Stimulated activated CD4-positive, alpha-beta T cell treated with anti-CD3 and anti-CD28 coated beads, Interleukin-4, amount 100 ng/mL, for 4 hours (primary cell): ENCODE measurements around the gene GARIN1A.

Source experiments
- DNase-seq, 2 experiments: peaks; one replicate each; pipeline ENCODE4 v3.0.0-alpha.2; 2020

The GARIN1A gene

GRCh38 chr7:128721376-128721775 is 49.3 kb downstream of the GARIN1A start:
- DNase-seq: no peak
